ENCODE results near the gene CNOT11.
"Not testable (repeated sequence)": the region's sequence is repeated elsewhere in the genome, so short reads cannot be mapped to it uniquely, and the experiment has no call there.

CNOT11 gene

GRCh38 chr2:101311696-101312017 lies 59.0 kb downstream of the CNOT11 start:
- DNase-seq: no peak

- not testable (repeated sequence) for DNase-seq
Observed at GRCh38 chr2:101316568-101316967, 63.9 kb downstream of the CNOT11 start.
